Stimulated activated CD8-positive, alpha-beta memory T cell treated with anti-CD3 and anti-CD28 coated beads, Interleukin-15, amount 100 ng/mL, for 48 hours (primary cell): ENCODE results near the gene PIF1.

ENCODE experiments used
- DNase-seq, 2 donors: peaks; one replicate each; pipeline ENCODE4 v3.0.0-alpha.2; 2020; ENCODE audit warnings: low read depth in 2 of 2

Gene PIF1

DNA sequence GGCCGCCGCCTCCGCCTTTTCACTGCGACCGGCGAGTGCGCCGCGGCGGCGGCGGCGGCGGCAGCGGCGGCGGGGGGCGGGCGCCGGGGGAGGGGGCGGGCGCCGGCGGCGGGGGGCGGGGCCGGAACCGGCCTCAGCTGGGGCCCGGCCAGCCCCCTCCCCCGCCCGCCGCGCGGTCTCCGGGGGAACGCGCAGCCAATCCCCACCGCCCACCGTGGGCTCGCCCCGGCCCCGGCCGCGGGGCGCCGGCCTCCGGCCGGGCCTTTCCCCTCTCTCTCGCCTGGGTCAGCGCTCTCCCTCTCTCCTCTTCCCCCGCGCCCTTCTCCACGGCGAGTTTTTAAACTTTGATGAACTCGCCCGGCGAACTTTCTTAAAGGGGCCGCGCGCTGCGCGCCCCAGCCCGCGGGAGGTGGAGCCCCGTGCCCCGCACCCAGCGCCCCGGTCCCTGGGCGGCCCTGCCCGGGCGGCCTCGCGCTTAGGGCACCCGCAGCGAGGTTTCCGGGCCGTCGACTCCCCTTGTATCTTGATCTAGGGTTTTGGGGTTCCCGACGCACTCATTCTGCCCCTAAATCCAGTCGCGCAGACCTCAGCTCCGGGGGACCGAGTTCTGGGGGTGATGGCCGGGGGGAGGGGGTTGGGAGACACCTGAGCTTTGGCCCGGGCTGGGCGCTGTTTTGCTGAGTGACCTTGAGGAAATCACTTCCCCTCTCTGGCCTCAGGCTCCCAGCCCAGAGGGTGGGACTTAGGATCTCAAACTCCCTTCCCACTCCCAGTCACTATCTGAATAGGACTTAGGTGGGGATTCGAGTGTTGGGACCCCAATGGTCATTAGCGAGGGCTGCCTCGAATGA lies 49.7 kb downstream of the PIF1 start, which contains the start of gene RBPMS2:
TSS of gene RBPMS2 (minus strand) at position 39 of the 851 bp plus-strand sequence. CDS start 270 bp downstream, outside the sequence.
- no peak for DNase-seq

DNA sequence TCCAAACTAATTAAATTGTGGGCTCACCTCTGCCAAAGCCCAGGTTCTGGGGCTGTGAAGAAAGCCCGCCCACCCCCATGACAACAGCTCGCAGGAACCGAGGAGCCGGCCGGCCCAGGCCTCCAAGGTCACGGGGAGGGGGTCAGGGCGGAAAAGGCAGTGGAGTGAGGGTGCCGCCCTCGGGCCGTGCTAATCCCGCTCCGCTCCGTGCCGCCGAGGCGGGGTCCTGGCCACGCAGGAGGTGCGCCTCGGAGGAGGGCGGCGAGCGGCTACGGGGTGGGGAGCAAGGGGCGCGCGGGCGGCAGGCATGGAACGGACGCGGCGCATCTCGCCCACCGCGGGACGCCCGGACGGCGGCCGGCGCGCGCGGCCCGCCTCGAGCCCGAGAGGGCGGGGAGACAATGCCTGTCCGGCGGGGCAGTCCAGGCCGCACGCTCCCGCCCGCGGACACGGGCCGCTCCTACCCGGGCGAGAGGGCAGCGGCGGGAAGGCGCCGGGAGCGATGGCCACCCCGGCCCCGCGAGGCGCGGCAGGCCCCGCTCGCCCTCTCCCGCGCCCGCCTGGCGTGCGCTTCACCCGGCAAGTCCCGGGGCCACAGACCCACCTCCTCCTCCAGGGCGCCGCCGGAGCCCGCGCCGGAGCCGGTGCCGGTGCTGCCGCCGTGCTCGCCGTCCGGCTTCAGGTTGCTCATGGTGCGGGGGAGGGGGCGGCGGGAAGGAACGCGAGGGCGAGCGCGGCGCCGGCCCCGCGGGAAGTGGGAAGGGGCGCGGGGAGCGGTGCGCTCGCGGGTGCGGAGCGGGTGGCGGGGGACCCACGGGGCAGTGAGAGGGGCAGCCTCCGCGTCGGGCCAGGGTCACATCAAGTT lies 50.6 kb downstream of the PIF1 start:
- no peak for DNase-seq

DNA sequence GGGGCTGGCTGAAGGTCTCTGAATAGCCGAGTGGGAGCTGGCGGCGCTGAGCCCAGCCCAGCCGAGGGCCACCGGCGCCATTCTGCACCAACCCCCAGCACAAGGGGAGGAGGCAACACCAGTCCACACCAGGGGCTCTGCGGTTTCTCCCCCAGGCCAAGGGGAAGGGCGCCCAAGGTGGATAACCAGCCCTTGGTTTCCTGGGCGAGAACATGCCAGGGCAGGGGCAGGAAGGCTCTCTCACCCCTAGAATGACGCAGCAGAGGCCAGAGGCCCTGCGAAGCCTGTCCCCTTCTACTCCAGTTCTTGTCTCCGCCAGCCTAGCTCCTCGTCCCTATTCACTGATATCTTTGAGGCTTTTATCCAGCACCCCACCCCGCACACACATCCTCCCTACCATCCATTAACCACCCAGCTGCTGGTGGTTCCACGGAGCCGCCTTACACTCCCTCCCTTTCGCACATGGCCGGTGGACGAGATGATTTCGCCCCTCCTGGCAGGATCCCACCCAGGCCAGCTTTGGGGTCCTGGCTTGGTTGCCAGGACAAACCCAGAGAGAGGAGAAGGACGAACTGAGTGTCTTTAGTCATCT lies 51.3 kb downstream of the PIF1 start:
- no peak for DNase-seq

GRCh38 chr15:64773606-64774005 lies 51.8 kb downstream of the PIF1 start:
- DNase-seq = no peak

DNA sequence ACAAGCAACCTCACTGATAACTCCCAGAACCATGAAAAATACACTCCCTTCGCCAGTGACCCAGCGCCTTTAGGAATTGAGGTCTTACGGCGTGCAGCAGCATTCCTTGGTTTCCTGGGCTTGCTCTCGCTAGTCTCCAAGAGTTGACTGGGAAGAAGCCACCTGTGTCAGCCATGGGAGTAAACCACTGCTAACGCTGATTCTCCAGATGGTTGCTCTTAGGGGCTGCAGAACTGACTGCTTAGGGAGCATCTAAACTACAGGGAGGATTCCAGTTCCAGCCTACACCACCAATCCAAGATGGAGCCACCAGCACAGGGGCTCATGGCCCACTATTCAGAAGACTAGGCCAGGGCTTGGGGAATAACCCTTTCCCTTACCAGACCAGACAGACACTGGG lies 52.5 kb downstream of the PIF1 start:
- no peak for DNase-seq

DNA sequence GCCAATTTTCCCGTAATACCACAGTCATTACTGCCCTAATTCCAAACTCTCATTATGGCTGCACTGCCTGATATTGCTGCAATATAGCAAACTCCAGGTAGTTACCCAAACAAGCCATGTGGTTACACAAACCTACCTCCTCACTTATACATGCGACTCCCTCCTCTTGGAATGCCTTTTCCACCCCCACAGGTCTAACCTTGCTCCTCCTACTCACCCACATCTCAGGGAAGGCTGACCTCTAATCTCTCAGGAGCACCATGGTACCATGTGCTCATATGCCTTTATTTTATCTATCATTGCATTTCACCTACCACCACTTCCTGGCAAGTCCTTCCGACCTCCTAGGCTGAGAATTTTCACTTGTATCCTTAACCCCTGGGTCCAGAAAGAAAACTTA lies 53.0 kb downstream of the PIF1 start:
- DNase-seq = no peak

DNA sequence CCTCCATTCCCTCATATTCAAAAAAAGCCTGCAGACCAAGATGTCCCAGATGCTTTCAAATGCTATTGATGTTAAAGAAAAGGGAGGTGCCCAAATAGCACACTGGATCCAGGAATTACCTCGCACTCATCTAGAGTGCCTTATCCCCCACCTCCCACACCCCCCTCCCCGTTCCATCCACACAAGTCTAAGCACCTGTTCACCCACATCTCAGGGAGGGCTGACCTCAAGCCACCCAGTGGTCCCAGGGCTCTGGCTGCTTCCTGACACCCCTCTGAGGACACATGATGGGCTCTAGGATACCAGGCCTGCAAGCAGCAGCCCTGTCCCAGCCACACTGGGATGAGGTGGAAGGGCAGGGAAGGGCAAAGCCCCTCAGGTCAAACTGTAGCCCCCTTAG lies 54.8 kb downstream of the PIF1 start:
- DNase-seq = no peak

DNA sequence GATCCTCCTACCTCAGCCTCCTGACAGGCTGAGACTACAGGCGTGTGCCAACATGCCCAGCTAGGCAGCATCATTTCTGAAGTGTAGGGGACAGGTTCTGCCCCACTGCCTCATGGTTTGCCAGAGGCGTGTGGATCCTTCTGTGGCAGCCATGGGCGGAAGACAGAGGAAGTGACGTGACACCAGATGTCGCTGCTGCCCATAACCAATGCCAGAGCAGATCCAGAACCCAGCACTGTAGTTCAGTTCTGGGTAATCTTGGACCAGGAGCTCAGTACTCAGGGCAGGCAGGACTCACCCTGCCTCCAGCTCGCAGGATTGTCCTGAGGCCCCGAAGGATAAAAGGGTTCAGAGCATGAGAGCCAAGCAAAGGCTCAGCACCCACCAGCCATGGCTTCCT lies 58.2 kb downstream of the PIF1 start:
- no peak for DNase-seq

GRCh38 chr15:64766058-64766457 lies 59.4 kb downstream of the PIF1 start:
- no peak for DNase-seq
